ENCODE data around the gene PCARE. TPM values are rescaled to one million over a fixed set of nuclear protein-coding genes. Genes with fewer than 3 reads are reported as not detected.

The PCARE gene
- polyA plus RNA-seq, 4 donors = 0.24 to 0.35 (median 0.32) TPM

GRCh38 chr2:29064346-29064715 is 10.0 kb downstream of the PCARE start:
- no peak for DNase-seq (ENCODE audit: low read depth in 4 of 4, low spot score in 2 of 4)

DNA sequence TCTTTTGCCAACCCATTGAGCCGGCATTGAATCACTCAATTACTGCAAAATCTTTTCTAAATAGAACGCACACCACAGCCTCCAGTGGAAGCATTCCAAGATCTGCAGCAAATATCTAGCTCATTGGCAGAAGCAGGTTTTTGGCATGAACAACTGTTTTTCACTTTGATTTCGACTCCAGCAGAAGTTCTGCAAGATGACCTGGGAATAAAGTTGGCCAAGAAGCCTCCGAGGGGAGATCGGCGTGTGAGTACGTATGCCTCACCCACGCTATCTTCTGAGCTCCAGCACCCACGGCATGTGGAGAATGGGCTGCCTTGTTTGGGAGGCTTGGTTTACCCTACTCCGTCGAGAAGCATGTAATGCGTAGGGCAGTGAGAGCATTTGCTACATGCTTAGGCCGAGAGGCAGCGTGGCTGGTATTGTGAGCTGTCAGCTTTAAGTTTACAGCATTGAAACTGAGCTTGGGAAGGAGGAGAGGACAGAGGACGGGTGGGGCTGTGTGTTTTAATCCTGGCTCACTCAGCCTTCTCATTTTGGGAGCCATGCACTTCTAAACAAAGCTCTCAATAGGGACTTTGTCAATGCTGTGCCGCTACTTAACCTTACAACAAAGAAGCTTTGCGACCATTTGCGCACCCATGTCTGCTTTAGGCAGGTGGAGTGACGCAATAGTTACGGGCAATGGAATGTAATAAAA is 10.5 kb downstream of the PCARE start:
- no peak for DNase-seq (ENCODE audit: low read depth in 4 of 4, low spot score in 2 of 4)

DNA sequence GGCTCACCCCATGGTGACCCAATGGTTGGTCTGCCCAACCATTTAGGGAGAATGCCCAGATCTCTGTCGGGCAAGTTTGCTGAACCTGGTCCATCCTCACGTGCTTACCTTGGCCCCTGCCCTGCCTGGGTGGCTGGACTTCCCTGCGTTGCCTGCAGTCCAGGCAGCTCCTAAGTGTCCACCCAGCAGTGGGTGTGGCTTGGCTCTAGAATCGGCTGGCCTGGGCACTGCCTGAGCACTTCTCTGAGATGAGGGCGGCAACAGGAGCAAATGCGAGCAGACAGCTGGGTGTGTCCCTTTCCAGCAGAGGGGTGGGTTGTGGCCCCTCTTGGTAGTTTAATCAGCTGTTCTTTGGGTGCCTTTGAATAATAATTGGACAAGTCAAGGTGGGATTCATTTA is 11.3 kb downstream of the PCARE start:
- DNase-seq (ENCODE audit: low read depth in 4 of 4, low spot score in 2 of 4) = no peak

DNA sequence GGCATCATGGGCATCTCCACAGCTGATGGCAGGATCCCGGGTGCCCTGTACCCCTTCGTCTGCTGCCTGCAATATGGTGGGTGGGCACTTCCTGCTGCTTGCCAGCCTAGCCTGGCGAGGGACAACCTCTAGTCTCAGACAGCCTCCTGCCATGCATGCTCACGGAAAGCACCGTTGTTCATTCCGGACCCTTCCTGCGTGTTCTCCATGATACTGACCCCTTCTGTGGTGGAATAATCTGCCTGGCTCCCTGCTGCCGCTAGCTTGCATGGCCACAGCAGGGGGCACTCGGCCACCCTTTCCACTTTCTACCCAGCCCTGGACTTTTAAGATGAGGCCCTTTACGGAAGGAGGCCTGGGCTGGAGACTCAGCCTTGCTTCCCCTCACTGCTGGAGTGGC is 12.0 kb downstream of the PCARE start:
- no peak for DNase-seq (ENCODE audit: low read depth in 4 of 4, low spot score in 2 of 4)

DNA sequence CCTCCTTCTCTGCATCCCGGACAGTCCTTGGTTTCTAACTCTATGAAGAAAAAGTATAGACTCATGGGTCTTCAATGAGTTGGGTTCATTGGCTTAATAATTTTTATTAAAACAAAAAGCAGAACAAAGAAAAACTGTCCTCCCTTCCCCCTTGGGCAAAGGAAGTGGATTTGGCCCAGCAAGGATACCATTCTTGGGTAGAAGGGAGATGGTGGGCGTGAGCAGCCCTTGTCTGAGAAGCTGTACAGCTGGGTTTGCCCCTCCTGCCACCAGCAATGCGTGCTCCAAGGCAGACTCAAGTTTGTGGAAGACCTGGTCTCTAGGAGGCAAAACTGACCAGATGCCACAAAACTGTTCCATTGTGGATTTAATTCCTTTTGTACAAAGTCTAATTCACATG is 12.7 kb downstream of the PCARE start:
- no peak for DNase-seq (ENCODE audit: low read depth in 4 of 4, low spot score in 2 of 4)

- no peak for DNase-seq (ENCODE audit: low read depth in 4 of 4, low spot score in 2 of 4)
These were observed 13.1 kb downstream of the PCARE start for GRCh38 chr2:29061176-29061575.

GRCh38 chr2:29060441-29060840 is 13.9 kb downstream of the PCARE start:
- no peak for DNase-seq (ENCODE audit: low read depth in 4 of 4, low spot score in 2 of 4)

- DNase-seq (ENCODE audit: low read depth in 4 of 4, low spot score in 2 of 4) = no peak
These were observed 14.7 kb downstream of the PCARE start for GRCh38 chr2:29059624-29060023.

DNA sequence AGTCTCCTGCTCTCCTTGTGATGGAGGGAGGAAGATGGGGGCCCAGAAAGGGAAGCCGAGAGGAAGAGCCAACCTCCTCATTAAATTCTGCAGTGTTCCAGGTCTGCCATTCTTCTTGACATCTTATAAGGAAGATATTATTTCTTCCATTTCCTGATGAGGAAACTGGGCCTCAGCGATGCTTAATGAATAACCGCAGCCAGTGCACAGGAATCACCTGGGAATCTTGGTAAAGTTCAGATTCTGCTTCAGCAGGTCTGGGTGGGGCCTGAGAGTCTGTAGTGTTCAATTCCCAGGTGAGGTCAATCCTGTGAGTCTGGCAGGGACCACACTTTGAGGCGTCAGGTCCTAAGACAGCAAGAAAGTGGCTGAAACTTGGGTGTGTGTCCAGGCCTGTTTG is 17.3 kb downstream of the PCARE start:
- DNase-seq (ENCODE audit: low read depth in 4 of 4, low spot score in 2 of 4) = no peak

DNA sequence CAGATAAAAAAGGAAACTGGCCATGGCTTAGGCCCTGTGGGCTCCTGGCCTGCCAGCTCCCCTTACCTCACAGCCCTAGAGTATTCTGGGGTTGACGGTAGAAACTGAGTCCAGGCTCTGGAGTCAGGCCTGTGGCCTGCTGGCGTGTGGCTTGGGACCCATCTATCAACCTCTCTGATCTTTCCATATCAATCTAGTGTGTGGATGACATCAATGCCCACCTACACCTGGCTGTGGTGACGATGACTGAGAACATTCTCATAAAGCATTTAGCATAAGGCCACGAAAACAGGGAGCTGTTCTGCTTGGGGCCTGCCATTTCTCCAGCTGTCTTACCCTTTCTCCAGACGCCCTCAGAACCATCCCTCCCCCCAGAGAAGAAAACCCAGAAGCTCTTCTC is 17.9 kb downstream of the PCARE start:
- DNase-seq (ENCODE audit: low read depth in 4 of 4, low spot score in 2 of 4) = no peak

- no peak for DNase-seq (ENCODE audit: low read depth in 4 of 4, low spot score in 2 of 4)
These were observed 18.7 kb downstream of the PCARE start for GRCh38 chr2:29055601-29056000.

DNA sequence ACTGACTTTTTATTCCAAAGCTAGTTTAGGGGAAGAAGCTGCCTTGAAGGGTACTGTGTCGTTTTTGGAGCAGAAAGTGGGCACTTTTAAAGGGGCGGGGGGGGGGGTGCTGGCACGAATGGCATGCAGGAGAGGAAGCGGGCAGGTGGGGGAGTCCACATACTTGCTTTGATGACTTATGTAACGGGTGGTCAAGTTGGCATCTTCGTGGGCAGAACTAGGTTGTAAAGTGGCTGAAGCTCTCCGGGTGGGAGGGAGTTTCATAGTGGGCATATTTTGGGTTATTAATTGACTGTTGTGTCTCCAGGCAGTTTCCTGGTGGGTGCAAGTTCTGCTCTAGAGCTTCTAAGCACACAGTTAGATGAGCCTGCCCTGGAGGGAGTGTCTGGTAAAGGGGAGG is 19.9 kb downstream of the PCARE start:
- no peak for DNase-seq (ENCODE audit: low read depth in 4 of 4, low spot score in 2 of 4)

DNA sequence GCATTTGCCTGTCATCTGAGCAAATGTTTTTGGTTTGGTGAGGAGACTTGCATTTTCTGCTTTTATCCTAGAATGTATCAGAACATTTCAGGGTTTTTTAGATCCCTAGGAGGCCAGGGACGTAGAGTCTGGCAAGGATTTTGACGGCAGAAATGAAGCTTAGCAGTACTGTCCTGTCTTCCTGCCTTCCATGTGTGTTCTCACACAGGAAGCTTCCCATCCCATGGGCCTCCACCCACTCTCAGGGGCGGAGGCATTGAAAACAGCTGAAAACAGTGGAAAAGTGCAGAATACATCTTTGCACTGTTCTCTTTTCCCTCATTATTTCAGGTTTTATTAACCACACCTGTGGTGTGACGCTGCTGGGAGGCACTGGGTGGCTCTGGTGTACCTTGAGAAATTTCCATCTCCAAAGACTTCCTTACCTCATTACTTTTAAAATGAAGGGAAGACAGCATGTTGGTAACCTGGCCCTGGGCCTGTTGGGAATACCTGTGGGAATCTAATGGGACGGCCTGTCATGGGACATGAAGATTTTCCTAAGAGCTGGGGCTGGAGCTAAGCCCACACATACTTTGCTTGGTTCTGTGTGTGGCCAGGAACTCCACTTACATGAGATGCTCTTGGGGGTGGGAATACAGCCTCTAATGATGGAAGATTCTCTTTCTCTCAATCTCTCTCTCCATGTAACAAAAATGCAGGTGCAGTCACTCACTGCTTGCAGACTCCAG is 20.5 kb downstream of the PCARE start:
- DNase-seq (ENCODE audit: low read depth in 4 of 4, low spot score in 2 of 4) = no peak

GRCh38 chr2:29053223-29053622 is 21.1 kb downstream of the PCARE start:
- DNase-seq (ENCODE audit: low read depth in 4 of 4, low spot score in 2 of 4) = no peak

DNA sequence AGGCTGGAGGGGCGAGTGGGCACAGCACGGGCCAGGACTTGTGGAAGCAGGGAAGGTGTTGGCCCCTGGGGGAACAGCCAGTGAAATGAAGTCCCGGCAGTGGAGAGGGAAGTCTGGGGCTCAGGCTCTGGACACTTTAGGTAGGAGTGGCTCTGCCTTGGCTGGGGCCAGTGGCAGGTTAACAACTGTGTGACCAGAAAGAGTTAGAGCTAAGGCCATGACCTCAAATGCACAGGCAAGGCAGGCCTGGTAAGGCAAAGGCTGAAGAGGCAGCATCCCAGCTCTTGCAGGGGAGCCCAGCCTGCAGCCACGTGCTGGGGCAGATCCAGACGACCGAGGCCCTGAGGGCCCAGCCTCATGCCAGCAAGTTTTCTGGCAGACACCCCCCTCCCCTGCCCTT is 21.5 kb downstream of the PCARE start:
- DNase-seq (ENCODE audit: low read depth in 4 of 4, low spot score in 2 of 4) = no peak

GRCh38 chr2:29051730-29052129 is 22.6 kb downstream of the PCARE start:
- no peak for DNase-seq (ENCODE audit: low read depth in 4 of 4, low spot score in 2 of 4)

DNA sequence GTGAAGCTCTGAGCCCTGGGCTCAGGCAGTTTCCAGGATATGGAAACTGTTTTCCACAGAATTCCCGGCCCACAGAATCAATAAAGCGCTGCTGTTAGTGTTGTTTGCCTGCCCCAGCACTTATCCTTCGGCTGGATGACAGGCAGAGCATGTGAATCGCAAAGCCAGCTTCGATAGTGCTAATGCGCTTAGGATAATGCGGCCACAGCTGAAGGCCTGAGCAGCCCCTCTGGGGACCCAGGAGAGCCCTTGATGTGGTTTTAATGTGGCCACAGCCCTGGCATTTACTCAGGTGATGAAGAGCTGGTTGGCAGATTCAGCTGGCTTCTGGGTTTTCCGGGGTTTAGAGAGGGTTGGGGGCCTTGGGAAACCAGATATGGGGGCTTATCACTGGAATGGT is 23.7 kb downstream of the PCARE start:
- no peak for DNase-seq (ENCODE audit: low read depth in 4 of 4, low spot score in 2 of 4)

- DNase-seq (ENCODE audit: low read depth in 4 of 4, low spot score in 2 of 4) = no peak
These were observed 27.1 kb downstream of the PCARE start for GRCh38 chr2:29047083-29047845.

GRCh38 chr2:29046321-29046720 is 28.0 kb downstream of the PCARE start:
- DNase-seq (ENCODE audit: low read depth in 4 of 4, low spot score in 2 of 4) = no peak

GRCh38 chr2:29044459-29044858 is 29.9 kb downstream of the PCARE start:
- no peak for DNase-seq (ENCODE audit: low read depth in 4 of 4, low spot score in 2 of 4)

- peak; percentile 50 to 68 (median 61) for DNase-seq (ENCODE audit: low read depth in 4 of 4, low spot score in 2 of 4)
These were observed 31.7 kb downstream of the PCARE start for GRCh38 chr2:29042561-29043075.
